ACC112 (cell line): ENCODE data around the gene RBM46.
"Not testable (repeated sequence)": the region's sequence is repeated elsewhere in the genome, so short reads cannot be mapped to it uniquely, and the experiment has no call there.

Experiments used
- H2AFZ ChIP-seq: fragments of 200-600 bp; sonication (generic); one replicate; pipeline ENCODE4 v1.6.0; 2017; ENCODE audit warnings: antibody characterized with exemption, low read length; ENCODE audit not compliant: unreplicated experiment
- H3K27ac ChIP-seq: fragments of 200-600 bp; sonication (generic); 2 replicates; pipeline ENCODE4 v1.5.1; 2014; ENCODE audit warnings: low read depth, mild to moderate bottlenecking, antibody characterized with exemption, low read length, moderate library complexity
- H3K27me3 ChIP-seq: fragments of 200-600 bp; sonication (generic); 2 replicates; pipeline ENCODE4 v1.6.1; 2014; ENCODE audit warnings: mild to moderate bottlenecking, antibody characterized with exemption, low read length, moderate library complexity, mixed read lengths; ENCODE audit not compliant: insufficient read depth
- H3K36me3 ChIP-seq: fragments of 200-600 bp; sonication (generic); 2 replicates; pipeline ENCODE4 v1.6.1; 2016; ENCODE audit warnings: mild to moderate bottlenecking, antibody characterized with exemption, low read length, moderate library complexity, mixed read lengths; ENCODE audit not compliant: insufficient read depth
- H3K4me1 ChIP-seq: fragments of 200-600 bp; sonication (generic); one replicate; pipeline ENCODE4 v1.6.1; 2016; ENCODE audit warnings: low read length, mixed read lengths; ENCODE audit not compliant: insufficient read depth, unreplicated experiment, control insufficient read depth
- H3K4me3 ChIP-seq: fragments of 200-600 bp; sonication (generic); 2 replicates; pipeline ENCODE4 v1.5.1; 2014; ENCODE audit warnings: mild to moderate bottlenecking, low read depth, low read length
- H3K79me2 ChIP-seq: fragments of 200-600 bp; sonication (generic); one replicate; pipeline ENCODE4 v1.6.0; 2016; ENCODE audit warnings: low read length; ENCODE audit not compliant: control insufficient read depth, unreplicated experiment, insufficient read depth

Gene RBM46

GRCh38 chr4:154836513-154836912 is 55.4 kb downstream of the RBM46 start:
- Histone ChIP-seq H3K4me3 (no peak overlapping the region), H2AFZ (no peak overlapping the region), H3K27ac (no peak overlapping the region)

GRCh38 chr4:154838155-154838554 is 57.1 kb downstream of the RBM46 start:
- Histone ChIP-seq H3K4me3 (no peak overlapping the region), H3K27ac (no peak overlapping the region), H2AFZ (no peak overlapping the region), H3K4me1 (no peaks in the 10 kb centered on the region), H3K36me3 (no peaks in the 10 kb centered on the region), H3K27me3 (no peaks in the 10 kb centered on the region), H3K79me2 (no peaks in the 10 kb centered on the region)

More at GRCh38 chr4:154836513-154836912, 55.4 kb downstream of the RBM46 start:
- H3K36me3 ChIP-seq = no peaks in the 10 kb centered on the region
- H3K4me1 ChIP-seq = no peaks in the 10 kb centered on the region
- H3K79me2 ChIP-seq = no peaks in the 10 kb centered on the region
- H3K27me3 ChIP-seq = no peaks in the 10 kb centered on the region

GRCh38 chr4:154838694-154839093 is 57.6 kb downstream of the RBM46 start:
- Histone ChIP-seq H3K79me2 (no peaks in the 10 kb centered on the region), H2AFZ (no peak overlapping the region), H3K4me1 (no peaks in the 10 kb centered on the region), H3K36me3 (no peaks in the 10 kb centered on the region), H3K27me3 (no peaks in the 10 kb centered on the region), H3K27ac (no peak overlapping the region), H3K4me3 (no peak overlapping the region)

GRCh38 chr4:154854362-154854761 is 73.3 kb downstream of the RBM46 start:
- Histone ChIP-seq H3K36me3 (no peaks in the 10 kb centered on the region), H2AFZ (no peak overlapping the region), H3K27me3 (no peaks in the 10 kb centered on the region), H3K4me3 (no peak overlapping the region), H3K27ac (no peak overlapping the region), H3K79me2 (no peaks in the 10 kb centered on the region), H3K4me1 (no peaks in the 10 kb centered on the region)

GRCh38 chr4:154858166-154858565 is 77.1 kb downstream of the RBM46 start:
- no peak overlapping the region for H2AFZ ChIP-seq
- no peaks in the 10 kb centered on the region for H3K79me2 ChIP-seq
- no peak overlapping the region for H3K4me3 ChIP-seq
- H3K36me3 ChIP-seq = no peaks in the 10 kb centered on the region
- no peak overlapping the region for H3K27ac ChIP-seq
- H3K4me1 ChIP-seq = no peaks in the 10 kb centered on the region
- H3K27me3 ChIP-seq = no peaks in the 10 kb centered on the region

GRCh38 chr4:154868414-154869194 is 87.5 kb downstream of the RBM46 start:
- H3K79me2 ChIP-seq = no peaks in the 10 kb centered on the region
- no peaks in the 10 kb centered on the region for H3K4me1 ChIP-seq
- H3K4me3 ChIP-seq = no peak overlapping the region
- no peak overlapping the region for H2AFZ ChIP-seq
- H3K27me3 ChIP-seq = no peaks in the 10 kb centered on the region
- no peak overlapping the region for H3K27ac ChIP-seq
- H3K36me3 ChIP-seq = no peaks in the 10 kb centered on the region

- no peaks in the 10 kb centered on the region for H3K36me3 ChIP-seq
- no peaks in the 10 kb centered on the region for H3K27me3 ChIP-seq
- no peaks in the 10 kb centered on the region for H3K79me2 ChIP-seq
- no peak overlapping the region for H2AFZ ChIP-seq
- H3K27ac ChIP-seq = no peak overlapping the region
- no peaks in the 10 kb centered on the region for H3K4me1 ChIP-seq
- H3K4me3 ChIP-seq = no peak overlapping the region
Measured at GRCh38 chr4:154869301-154869700, 88.2 kb downstream of the RBM46 start.

- Histone ChIP-seq H3K36me3 (no peaks in the 10 kb centered on the region), H3K4me1 (no peaks in the 10 kb centered on the region), H2AFZ (no peak overlapping the region), H3K79me2 (no peaks in the 10 kb centered on the region), H3K27me3 (no peaks in the 10 kb centered on the region), H3K27ac (no peak overlapping the region), H3K4me3 (no peak overlapping the region)
Measured at GRCh38 chr4:154872198-154872597, 91.1 kb downstream of the RBM46 start.

- not testable (repeated sequence) for H3K4me1 ChIP-seq, H2AFZ ChIP-seq, H3K4me3 ChIP-seq, H3K27me3 ChIP-seq, H3K27ac ChIP-seq, H3K36me3 ChIP-seq, H3K79me2 ChIP-seq
Measured at GRCh38 chr4:154874049-154874448, 93.0 kb downstream of the RBM46 start.

GRCh38 chr4:154877110-154877760 is 96.2 kb downstream of the RBM46 start:
- Histone ChIP-seq H3K79me2 (no peaks in the 10 kb centered on the region), H3K36me3 (no peaks in the 10 kb centered on the region), H3K4me1 (no peaks in the 10 kb centered on the region), H3K27ac (no peak overlapping the region), H3K27me3 (peaks cover 7% of the 10 kb centered on the region; the same call in 1 of the 2 replicates), H2AFZ (no peak overlapping the region), H3K4me3 (no peak overlapping the region)
